Measurements from ENCODE around the gene RFX2.
A peak's percentile ranks its signal among the peaks of the same experiment; 100 is the strongest.
"Not testable (repeated sequence)": the region's sequence is repeated elsewhere in the genome, so short reads cannot be mapped to it uniquely, and the experiment has no call there.

RFX2 gene

GRCh38 chr19:5961969-5962945 lies 148.0 kb downstream of the RFX2 start:
- in situ Hi-C loops (cut with HindIII; ENCODE audit: low pct_ligation_motif_present, low sequenced_read_pairs), result no loop called here
- no peak overlapping the region for H3K4me3 ChIP-seq (ENCODE audit: low read depth, low read length)

GRCh38 chr19:5961641-5961968 lies 148.7 kb downstream of the RFX2 start:
- peak overlapping the region; percentile 61 for H3K27ac ChIP-seq
- H3K36me3 ChIP-seq (replicated peaks); in situ Hi-C loops (cut with HindIII; ENCODE audit: low pct_ligation_motif_present, low sequenced_read_pairs); H3K27me3 ChIP-seq (replicated peaks); H3K4me3 ChIP-seq (ENCODE audit: low read depth, low read length); DNase-seq: not testable (repeated sequence)

More at GRCh38 chr19:5961969-5962945, 148.0 kb downstream of the RFX2 start:
- H3K27ac ChIP-seq, result peak overlapping the region; percentile 61
- H3K36me3 ChIP-seq (replicated peaks), result peaks cover 3% of the 10 kb centered on the region
- TF ChIP-seq, protein P1, sequence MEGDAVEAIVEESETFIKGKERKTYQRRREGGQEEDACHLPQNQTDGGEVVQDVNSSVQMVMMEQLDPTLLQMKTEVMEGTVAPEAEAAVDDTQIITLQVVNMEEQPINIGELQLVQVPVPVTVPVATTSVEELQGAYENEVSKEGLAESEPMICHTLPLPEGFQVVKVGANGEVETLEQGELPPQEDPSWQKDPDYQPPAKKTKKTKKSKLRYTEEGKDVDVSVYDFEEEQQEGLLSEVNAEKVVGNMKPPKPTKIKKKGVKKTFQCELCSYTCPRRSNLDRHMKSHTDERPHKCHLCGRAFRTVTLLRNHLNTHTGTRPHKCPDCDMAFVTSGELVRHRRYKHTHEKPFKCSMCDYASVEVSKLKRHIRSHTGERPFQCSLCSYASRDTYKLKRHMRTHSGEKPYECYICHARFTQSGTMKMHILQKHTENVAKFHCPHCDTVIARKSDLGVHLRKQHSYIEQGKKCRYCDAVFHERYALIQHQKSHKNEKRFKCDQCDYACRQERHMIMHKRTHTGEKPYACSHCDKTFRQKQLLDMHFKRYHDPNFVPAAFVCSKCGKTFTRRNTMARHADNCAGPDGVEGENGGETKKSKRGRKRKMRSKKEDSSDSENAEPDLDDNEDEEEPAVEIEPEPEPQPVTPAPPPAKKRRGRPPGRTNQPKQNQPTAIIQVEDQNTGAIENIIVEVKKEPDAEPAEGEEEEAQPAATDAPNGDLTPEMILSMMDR (IDR thresholded peaks at IDR 0.05; ENCODE audit: low read depth, low read length, missing control alignments), result no peak
- DNase-seq, result peak; percentile 62
- H3K27me3 ChIP-seq (replicated peaks), result no peaks in the 10 kb centered on the region

DNA sequence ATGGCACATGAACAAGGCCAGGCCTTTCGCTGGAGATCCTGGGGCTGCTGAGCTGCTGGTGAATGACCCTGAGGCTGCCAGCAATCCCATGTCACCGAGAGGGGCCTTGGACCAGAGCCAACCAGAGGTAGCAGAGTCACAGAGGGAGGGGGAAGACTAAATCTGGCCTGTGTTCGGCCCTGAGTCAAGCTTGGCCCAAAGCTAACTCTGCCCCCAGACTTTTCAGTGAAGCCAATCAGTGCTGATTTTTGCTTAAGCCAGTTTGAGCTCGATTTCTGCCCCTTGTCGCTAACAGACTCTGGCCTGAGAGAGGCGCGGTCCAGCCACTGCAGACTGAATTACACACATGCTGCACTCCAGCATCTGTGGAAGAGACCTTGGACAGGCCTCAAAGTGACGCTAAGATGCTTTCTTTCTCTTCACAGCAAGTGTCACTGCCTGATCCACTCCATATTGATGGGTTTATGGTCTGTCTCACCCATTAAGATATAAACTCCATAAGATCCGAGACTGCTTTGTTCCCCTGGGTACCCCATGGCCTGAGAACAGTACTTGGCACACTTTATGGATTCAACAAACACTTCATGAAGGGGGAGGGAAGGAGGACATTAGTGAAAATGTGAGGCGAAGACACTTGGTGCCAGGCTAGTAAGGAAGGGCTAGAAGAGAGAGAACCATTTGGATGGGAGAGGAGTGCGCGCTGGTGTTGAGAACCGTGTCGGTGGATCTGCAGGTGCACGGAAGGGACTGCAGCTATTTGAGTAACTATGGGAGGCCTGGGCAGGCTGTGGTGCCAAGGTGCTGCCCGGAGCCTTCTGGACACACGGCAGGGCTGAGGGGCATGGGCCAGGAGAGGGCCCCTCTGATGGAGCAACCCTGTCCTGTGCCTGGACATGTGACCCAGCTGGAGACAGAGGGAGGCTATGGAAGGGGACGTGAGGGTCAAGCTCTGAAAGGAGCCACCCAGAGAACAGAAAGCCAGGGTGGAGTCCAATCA lies 150.0 kb downstream of the RFX2 start:
- in situ Hi-C loops (cut with HindIII; ENCODE audit: low pct_ligation_motif_present, low sequenced_read_pairs), result no loop called here
- Histone ChIP-seq H3K36me3 (replicated peaks) (no peaks in the 10 kb centered on the region), H3K27me3 (replicated peaks) (no peaks in the 10 kb centered on the region), H3K4me3 (ENCODE audit: low read depth, low read length) (no peak overlapping the region), H3K27ac (no peak overlapping the region)
- no peak for DNase-seq
- TF ChIP-seq, protein P1 (IDR thresholded peaks at IDR 0.05; ENCODE audit: low read depth, low read length, missing control alignments), result no peak

DNA sequence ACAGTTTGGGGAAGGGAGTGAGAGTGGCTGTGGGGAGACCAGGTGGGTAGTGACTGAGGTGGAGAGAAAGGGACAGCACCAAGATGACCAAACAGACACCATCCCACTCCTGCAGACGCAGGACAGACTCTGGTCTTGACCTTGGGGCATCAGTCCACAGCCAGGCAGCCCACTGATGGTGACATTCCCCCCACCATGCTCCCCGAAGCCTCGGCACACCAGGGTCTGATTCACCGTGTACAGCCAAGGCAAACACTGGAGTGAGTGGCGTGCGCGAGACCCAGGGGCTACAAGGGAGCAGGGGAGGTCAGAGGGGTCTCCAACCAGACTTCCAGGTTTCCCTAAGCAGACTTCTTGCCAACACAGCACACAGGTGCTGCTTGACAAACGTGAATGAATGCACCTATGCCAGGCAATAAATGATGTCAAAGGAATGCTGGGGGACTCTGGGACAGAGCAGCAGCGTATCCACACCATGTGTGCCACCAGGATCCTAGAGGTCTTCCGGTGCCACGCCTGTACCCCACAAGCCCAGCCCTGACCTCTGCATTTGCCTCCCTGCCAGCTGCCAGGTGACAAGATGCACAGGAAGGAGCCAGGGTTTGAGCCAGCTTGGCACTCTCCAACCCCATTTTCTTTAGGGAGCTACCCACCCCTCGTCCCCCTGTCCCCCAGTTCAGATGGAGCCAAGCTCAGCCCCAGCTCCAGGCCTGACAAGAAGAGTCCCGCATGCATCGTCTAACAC lies 150.9 kb downstream of the RFX2 start:
- no peak overlapping the region for H3K27ac ChIP-seq

GRCh38 chr19:5958851-5959122 lies 151.5 kb downstream of the RFX2 start:
- in situ Hi-C loops (cut with HindIII; ENCODE audit: low pct_ligation_motif_present, low sequenced_read_pairs), result no loop called here
- no peak for DNase-seq
- Histone ChIP-seq H3K4me3 (ENCODE audit: low read depth, low read length) (no peak overlapping the region), H3K27me3 (replicated peaks) (no peaks in the 10 kb centered on the region), H3K36me3 (replicated peaks) (no peaks in the 10 kb centered on the region), H3K27ac (no peak overlapping the region)
- TF ChIP-seq, protein P1 (IDR thresholded peaks at IDR 0.05; ENCODE audit: low read depth, low read length, missing control alignments), result no peak

More for the DNA sequence above, 150.9 kb downstream of the RFX2 start:
- no peak for DNase-seq
- TF ChIP-seq, protein P1 (IDR thresholded peaks at IDR 0.05; ENCODE audit: low read depth, low read length, missing control alignments), result no peak
- H3K27me3 ChIP-seq (replicated peaks), result no peaks in the 10 kb centered on the region
- no peak overlapping the region for H3K4me3 ChIP-seq (ENCODE audit: low read depth, low read length)
- H3K36me3 ChIP-seq (replicated peaks), result no peaks in the 10 kb centered on the region
- in situ Hi-C loops (cut with HindIII; ENCODE audit: low pct_ligation_motif_present, low sequenced_read_pairs), result no loop called here
